Karpas-422 (cell line): ENCODE data around the gene PCDHGA1. TPM values are rescaled to one million over a fixed set of nuclear protein-coding genes. Genes with fewer than 3 reads are reported as not detected.

ENCODE experiments used
- DNase-seq: peaks from one replicate; pipeline ENCODE4 v3.0.0-alpha.2; 2015
- H2AFZ ChIP-seq: fragments of 200-600 bp; sonication (generic); 2 replicates; pipeline ENCODE4 v1.6.1; 2014; ENCODE audit warnings: antibody characterized with exemption, low read length, mixed read lengths
- H3K27ac ChIP-seq: fragments of 200-600 bp; sonication (generic); 2 replicates; pipeline ENCODE4 v1.5.1; 2014; ENCODE audit warnings: mild to moderate bottlenecking, low read length, moderate library complexity
- H3K27me3 ChIP-seq: fragments of 200-600 bp; sonication (generic); 2 replicates; pipeline ENCODE4 v1.6.1; 2014; ENCODE audit warnings: low read length, mixed read lengths
- H3K36me3 ChIP-seq: fragments of 200-600 bp; sonication (generic); 2 replicates; pipeline ENCODE4 v1.6.1; 2014; ENCODE audit warnings: low read length, mixed read lengths; ENCODE audit not compliant: insufficient read depth
- H3K4me1 ChIP-seq: fragments of 200-600 bp; sonication (generic); 2 replicates; pipeline ENCODE4 v1.6.1; 2014; ENCODE audit warnings: mild to moderate bottlenecking, low read length, mixed read lengths
- H3K4me2 ChIP-seq: fragments of 200-600 bp; sonication (generic); 2 replicates; pipeline ENCODE4 v1.6.1; 2014; ENCODE audit warnings: low read length, low read depth, mild to moderate bottlenecking; ENCODE audit not compliant: poor library complexity, severe bottlenecking
- H3K4me3 ChIP-seq: fragments of 200-600 bp; sonication (generic); 2 replicates; pipeline ENCODE4 v1.5.1; 2014; ENCODE audit warnings: mild to moderate bottlenecking, antibody characterized with exemption, low read length, mixed read lengths
- H3K79me2 ChIP-seq: fragments of 200-600 bp; sonication (generic); 2 replicates; pipeline ENCODE4 v1.6.1; 2014; ENCODE audit warnings: mild to moderate bottlenecking, low read length, mixed read lengths
- H3K9ac ChIP-seq: fragments of 200-600 bp; sonication (generic); 2 replicates; pipeline ENCODE4 v1.6.0; 2014; ENCODE audit warnings: low read length
- H3K9me2 ChIP-seq: fragments of 200-600 bp; sonication (generic), shearing (Covaris generic); replicated peaks from 2 replicates; pipeline ENCODE4 v1.6.0; 2014; ENCODE audit warnings: mild to moderate bottlenecking, low read length, moderate library complexity; ENCODE audit not compliant: insufficient read depth
- H3K9me3 ChIP-seq: fragments of 300-700, 200-600 bp; sonication (generic); 2 replicates; pipeline ENCODE4 v1.6.1; 2014; ENCODE audit warnings: low read length, mixed read lengths
- H4K20me1 ChIP-seq: fragments of 200-600 bp; sonication (generic); 2 replicates; pipeline ENCODE4 v1.6.1; 2014; ENCODE audit warnings: mild to moderate bottlenecking, antibody characterized with exemption, low read length, low read depth; ENCODE audit not compliant: insufficient read depth
- total RNA-seq: library from RNA; depleted of rRNA; stranded (reverse); fragments of >200 nt; shearing (Covaris generic); gene quantifications from 2 replicates; pipeline ENCODE4 v1.2.3, GENCODE V29; 2014; ENCODE audit warnings: low replicate concordance

PCDHGA1 gene
- total RNA-seq, 1 experiment from 2014 or later, result 0.48 TPM

DNA sequence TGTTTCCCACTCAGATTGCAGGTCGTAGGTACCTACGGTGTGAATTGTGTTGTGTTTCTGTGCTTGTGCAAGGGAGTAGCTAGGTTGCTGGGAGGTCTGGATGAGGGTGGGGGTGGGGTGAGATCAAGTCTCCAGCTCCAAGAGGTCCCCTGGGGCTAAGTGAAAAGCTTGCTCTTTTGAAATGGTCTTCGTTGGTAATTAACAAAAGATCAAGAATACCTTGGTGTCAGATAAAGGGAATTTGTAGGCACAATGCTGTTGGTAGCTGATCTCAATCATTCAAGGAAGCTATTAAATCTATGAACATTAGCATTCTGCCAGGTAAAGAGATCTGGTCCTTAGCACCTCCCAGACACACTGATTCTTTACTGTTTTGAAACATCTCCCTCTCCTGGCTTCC is 153.6 kb downstream of the PCDHGA1 start:
- peaks cover 27% of the 10 kb centered on the region for H3K36me3 ChIP-seq
- H3K4me2 ChIP-seq, result no peak overlapping the region
- no peaks in the 10 kb centered on the region for H3K9me3 ChIP-seq
- H4K20me1 ChIP-seq, result peaks cover 10% of the 10 kb centered on the region
- H3K9ac ChIP-seq, result no peak overlapping the region
- H3K79me2 ChIP-seq, result peaks cover 100% of the 10 kb centered on the region
- H3K27me3 ChIP-seq, result no peaks in the 10 kb centered on the region
- H3K27ac ChIP-seq, result peak overlapping the region; percentile 34; the same call in 1 of the 2 replicates
- DNase-seq, result no peak
- no peak overlapping the region for H2AFZ ChIP-seq
- H3K9me2 ChIP-seq, result no peaks in the 10 kb centered on the region
- no peak overlapping the region for H3K4me3 ChIP-seq
- peaks cover 46% of the 10 kb centered on the region for H3K4me1 ChIP-seq

DNA sequence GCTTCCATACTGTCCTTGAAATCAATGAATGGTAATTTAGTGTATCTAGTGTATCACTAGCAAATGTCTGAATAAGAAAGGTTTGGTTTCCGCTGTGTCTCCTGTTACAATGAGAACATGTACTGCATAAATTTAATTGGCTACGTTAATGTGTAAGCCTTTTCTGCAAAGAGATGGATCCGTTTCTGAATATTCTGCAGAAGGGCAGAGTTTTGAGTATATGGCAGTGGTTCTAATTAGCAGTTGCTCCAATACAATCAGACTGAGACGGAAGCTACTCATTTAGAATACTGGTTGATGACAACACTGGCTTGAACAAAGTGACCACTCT is 154.0 kb downstream of the PCDHGA1 start:
- Histone ChIP-seq H3K27ac (no peak overlapping the region), H2AFZ (no peak overlapping the region), H3K4me3 (no peak overlapping the region)

DNA sequence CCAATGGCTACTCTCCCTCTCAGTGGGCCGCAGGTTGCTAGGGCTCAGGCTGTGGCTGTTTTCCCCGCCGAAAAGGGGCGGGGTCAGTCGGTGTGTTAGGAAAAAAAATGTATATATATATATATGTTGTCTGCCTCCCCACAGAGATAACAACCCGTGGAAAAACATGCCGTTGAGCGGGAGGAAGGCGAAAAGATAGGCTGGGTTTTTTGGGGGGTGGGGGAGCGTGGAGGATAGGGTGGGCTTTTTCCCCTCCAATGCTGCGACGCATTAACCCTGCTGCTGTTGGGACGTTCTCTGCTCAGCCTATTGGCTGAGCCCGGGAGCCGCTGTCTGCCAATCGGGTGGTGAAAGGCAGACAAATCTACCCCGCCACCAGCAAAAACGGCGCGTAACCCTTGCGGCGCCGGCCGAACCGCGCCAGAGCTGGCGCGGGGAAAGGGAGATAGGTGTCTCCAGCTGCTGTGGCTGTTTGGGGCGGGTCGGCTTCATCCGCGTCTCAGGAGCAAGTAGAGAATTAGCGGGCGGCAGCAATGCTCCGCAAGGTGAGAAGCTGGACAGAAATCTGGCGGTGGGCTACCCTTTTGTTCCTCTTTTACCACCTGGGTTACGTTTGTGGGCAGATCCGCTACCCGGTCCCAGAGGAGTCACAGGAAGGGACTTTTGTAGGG is 154.5 kb downstream of the PCDHGA1 start, which contains the start of gene PCDHGC4:
PCDHGC4 (plus strand) TSS at position 390 of the 671 bp plus-strand sequence; CDS start at position 534, 144 bp downstream.
- Histone ChIP-seq H3K4me3 (no peak within 1 kb of the TSS), H3K4me1 (peaks cover 37% of the 10 kb centered on the region), H2AFZ (no peak within 1 kb of the TSS), H3K4me2 (no peak within 1 kb of the TSS), H4K20me1 (peaks cover 10% of the 10 kb centered on the region), H3K9me2 (no peaks in the 10 kb centered on the region), H3K9ac (no peak within 1 kb of the TSS), H3K27ac (peak within 1 kb of the TSS; percentile 34; the same call in 1 of the 2 replicates), H3K9me3 (no peaks in the 10 kb centered on the region), H3K27me3 (no peaks in the 10 kb centered on the region), H3K79me2 (peaks cover 100% of the 10 kb centered on the region), H3K36me3 (peaks cover 27% of the 10 kb centered on the region)
- DNase-seq, result no peak

More for the DNA sequence above, 154.0 kb downstream of the PCDHGA1 start:
- Histone ChIP-seq H3K9me3 (no peaks in the 10 kb centered on the region), H3K36me3 (peaks cover 27% of the 10 kb centered on the region), H4K20me1 (peaks cover 10% of the 10 kb centered on the region), H3K9me2 (no peaks in the 10 kb centered on the region), H3K4me2 (no peak overlapping the region), H3K9ac (no peak overlapping the region), H3K27me3 (no peaks in the 10 kb centered on the region), H3K79me2 (peaks cover 100% of the 10 kb centered on the region), H3K4me1 (peaks cover 42% of the 10 kb centered on the region)
- DNase-seq, result no peak

DNA sequence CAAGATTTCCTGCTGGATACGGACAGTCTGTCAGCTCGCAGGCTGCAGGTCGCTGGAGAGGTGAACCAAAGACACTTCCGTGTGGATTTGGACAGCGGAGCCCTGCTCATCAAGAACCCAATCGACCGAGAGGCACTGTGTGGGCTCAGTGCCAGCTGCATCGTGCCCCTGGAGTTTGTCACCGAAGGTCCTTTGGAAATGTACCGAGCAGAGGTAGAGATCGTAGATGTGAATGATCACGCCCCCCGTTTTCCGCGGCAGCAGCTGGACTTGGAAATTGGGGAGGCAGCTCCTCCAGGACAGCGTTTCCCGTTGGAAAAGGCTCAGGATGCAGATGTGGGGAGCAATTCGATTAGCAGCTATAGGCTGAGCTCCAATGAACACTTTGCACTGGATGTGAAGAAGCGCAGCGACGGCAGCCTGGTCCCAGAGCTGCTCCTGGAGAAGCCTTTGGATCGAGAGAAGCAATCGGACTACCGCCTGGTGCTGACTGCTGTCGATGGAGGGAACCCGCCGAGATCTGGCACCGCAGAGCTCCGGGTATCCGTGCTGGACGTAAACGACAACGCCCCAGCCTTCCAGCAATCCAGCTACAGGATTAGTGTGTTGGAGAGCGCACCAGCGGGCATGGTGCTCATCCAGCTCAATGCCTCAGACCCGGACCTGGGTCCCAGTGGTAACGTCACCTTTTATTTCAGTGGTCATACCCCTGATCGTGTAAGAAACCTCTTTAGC is 155.2 kb downstream of the PCDHGA1 start:
- Histone ChIP-seq H3K4me2 (no peak overlapping the region), H3K4me3 (no peak overlapping the region), H3K9ac (no peak overlapping the region), H3K36me3 (peaks cover 27% of the 10 kb centered on the region), H3K9me2 (no peaks in the 10 kb centered on the region), H3K79me2 (peaks cover 99% of the 10 kb centered on the region), H3K27ac (no peak overlapping the region), H2AFZ (no peak overlapping the region), H3K4me1 (peaks cover 30% of the 10 kb centered on the region), H3K9me3 (no peaks in the 10 kb centered on the region), H4K20me1 (peaks cover 10% of the 10 kb centered on the region), H3K27me3 (no peaks in the 10 kb centered on the region)
- DNase-seq, result no peak

DNA sequence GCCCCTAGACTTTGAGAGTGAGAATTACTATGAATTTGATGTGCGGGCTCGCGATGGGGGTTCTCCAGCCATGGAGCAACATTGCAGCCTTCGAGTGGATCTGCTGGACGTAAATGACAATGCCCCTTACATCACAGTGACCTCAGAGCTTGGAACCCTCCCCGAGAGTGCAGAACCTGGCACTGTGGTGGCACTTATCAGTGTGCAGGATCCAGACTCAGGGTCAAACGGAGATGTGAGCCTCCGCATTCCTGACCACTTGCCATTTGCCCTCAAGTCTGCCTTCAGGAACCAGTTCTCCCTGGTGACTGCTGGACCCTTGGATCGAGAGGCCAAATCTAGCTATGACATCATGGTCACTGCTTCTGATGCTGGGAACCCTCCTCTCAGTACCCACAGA is 155.8 kb downstream of the PCDHGA1 start:
- no peak overlapping the region for H3K9ac ChIP-seq
- no peak overlapping the region for H3K4me2 ChIP-seq
- no peaks in the 10 kb centered on the region for H3K27me3 ChIP-seq
- H4K20me1 ChIP-seq, result peaks cover 10% of the 10 kb centered on the region
- H3K79me2 ChIP-seq, result peaks cover 98% of the 10 kb centered on the region
- H3K36me3 ChIP-seq, result peaks cover 23% of the 10 kb centered on the region
- H2AFZ ChIP-seq, result no peak overlapping the region
- H3K9me2 ChIP-seq, result no peaks in the 10 kb centered on the region
- H3K4me1 ChIP-seq, result peaks cover 24% of the 10 kb centered on the region
- DNase-seq, result no peak
- H3K9me3 ChIP-seq, result no peaks in the 10 kb centered on the region
- no peak overlapping the region for H3K27ac ChIP-seq
- H3K4me3 ChIP-seq, result no peak overlapping the region

DNA sequence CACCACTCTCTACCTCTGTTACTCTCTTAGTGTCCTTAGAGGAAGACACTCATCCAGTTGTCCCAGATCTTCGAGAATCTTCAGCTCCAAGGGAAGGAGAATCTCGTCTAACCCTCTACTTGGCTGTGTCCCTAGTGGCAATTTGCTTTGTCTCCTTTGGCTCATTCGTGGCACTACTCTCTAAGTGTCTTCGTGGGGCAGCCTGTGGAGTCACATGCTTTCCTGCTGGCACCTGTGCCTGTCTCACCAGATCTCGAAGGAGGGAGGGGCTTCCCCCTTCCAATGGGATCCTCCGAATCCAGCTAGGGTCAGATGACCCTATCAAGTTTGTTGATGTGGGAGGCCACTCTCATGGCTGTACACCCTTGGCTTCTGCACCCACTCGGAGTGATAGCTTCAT is 156.8 kb downstream of the PCDHGA1 start:
- Histone ChIP-seq H3K4me2 (no peak overlapping the region), H3K9ac (no peak overlapping the region), H4K20me1 (peaks cover 10% of the 10 kb centered on the region), H3K27ac (no peak overlapping the region), H3K79me2 (peaks cover 98% of the 10 kb centered on the region), H3K9me2 (no peaks in the 10 kb centered on the region), H3K36me3 (peaks cover 20% of the 10 kb centered on the region), H3K9me3 (no peaks in the 10 kb centered on the region), H3K4me1 (peaks cover 19% of the 10 kb centered on the region), H2AFZ (no peak overlapping the region), H3K27me3 (no peaks in the 10 kb centered on the region), H3K4me3 (no peak overlapping the region)
- no peak for DNase-seq

DNA sequence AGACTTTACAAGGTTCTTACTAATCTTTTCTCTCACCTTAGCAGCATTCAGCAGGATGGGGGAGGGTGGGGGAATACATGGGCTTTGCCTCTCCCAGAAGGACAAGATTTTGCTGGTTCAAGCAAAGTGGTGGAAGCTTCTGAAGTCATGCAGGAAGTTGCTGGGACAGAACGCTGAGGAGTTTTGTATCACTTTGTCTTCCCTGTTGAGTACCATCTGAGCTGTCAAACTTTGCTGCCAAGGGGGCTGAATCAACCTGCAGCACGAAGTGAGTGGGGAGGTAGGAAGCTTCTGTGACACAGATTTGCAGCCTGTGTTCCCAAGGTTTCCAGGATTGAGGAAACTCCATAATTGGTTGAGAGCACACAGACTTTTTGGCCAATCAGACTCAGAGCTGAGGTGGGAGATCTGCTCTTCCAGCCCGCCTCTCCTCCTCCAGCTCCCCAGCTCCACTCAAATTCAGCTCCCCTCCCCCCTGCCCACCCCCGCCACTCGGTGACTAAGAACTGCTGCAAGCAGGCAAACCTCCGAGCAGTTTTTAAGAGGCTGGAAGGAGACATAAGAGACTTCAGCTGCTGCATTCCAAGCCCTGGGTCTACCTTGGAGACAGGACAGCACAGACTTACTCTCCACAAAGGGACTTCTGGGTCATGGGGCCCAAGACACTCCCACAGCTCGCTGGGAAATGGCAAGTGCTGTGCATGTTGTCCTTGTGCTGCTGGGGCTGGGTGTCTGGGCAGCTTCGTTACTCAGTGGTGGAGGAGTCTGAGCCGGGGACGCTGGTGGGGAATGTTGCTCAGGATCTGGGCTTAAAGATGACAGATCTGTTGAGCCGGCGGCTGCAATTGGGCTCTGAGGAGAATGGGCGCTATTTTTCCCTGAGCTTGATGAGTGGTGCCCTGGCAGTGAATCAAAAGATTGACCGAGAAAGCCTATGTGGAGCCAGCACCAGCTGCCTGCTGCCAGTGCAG is 158.6 kb downstream of the PCDHGA1 start, which contains the start of gene PCDHGC5:
PCDHGC5 (plus strand) TSS at position 491 of the 971 bp plus-strand sequence; CDS start at position 651, 160 bp downstream.
- Histone ChIP-seq H3K9me3 (no peaks in the 10 kb centered on the region), H3K4me2 (no peak within 1 kb of the TSS), H3K27ac (no peak within 1 kb of the TSS), H4K20me1 (peaks cover 5% of the 10 kb centered on the region), H3K9ac (no peak within 1 kb of the TSS), H3K4me1 (peaks cover 8% of the 10 kb centered on the region), H3K4me3 (no peak within 1 kb of the TSS), H3K27me3 (no peaks in the 10 kb centered on the region), H3K36me3 (peaks cover 20% of the 10 kb centered on the region), H2AFZ (no peak within 1 kb of the TSS), H3K9me2 (no peaks in the 10 kb centered on the region), H3K79me2 (peaks cover 95% of the 10 kb centered on the region)
- no peak for DNase-seq
